A549 (cell line): Measurements from ENCODE around the gene POGLUT2. TPM values are rescaled to one million over a fixed set of nuclear protein-coding genes. Genes with fewer than 3 reads are reported as not detected.

Experiments used
- ATAC-seq, 2 experiments: fragments of 200-7000 bp in 1 of 2; fragments of >200 bp in 1 of 2; cut with Nextera tagmentation in 1 of 2; cut with Tn5 transposase in 1 of 2; 3 replicates each; pipeline versions ENCODE4 v1.8.0 to v1.9.1; 2018 to 2020; ENCODE audit warnings: mild to moderate bottlenecking in 1 of 2, moderate library complexity in 1 of 2
- CTCF ChIA-PET: fragments of 300-600 bp; sonication (Branson Sonifier 250); formaldehyde crosslinking; extraction: SDS; loops from one replicate; lab custom pipeline; 2021; ENCODE audit warnings: antibody characterized with exemption, inconsistent platforms; lab: Yijun Ruan, JAX
- POLR2A ChIA-PET: fragments of 350-600 bp; formaldehyde crosslinking; extraction: SDS; loops from one replicate; lab custom pipeline; 2021; ENCODE audit warnings: antibody characterized with exemption, inconsistent platforms; lab: Yijun Ruan, JAX
- DNase-seq, 2 experiments: peaks; one replicate each; pipeline versions ENCODE4 v3.0.0 to v3.0.0-alpha.2; 2011 to 2016; ENCODE audit warnings: low read depth in 1 of 2, low spot score in 1 of 2
- FAIRE-seq: peaks from 2 replicates; lab custom pipeline; 2011; peaks lifted over from hg19 to GRCh38; lab: Jason Lieb, UNC
- H3K27ac ChIP-seq, 2 experiments: fragments of >200 bp; sonication (Bioruptor Twin); formaldehyde crosslinking; 3 replicates each; pipeline ENCODE4 v1.5.1; 2016 to 2017
- H3K4me1 ChIP-seq: fragments of >200 bp; sonication (Bioruptor Twin); formaldehyde crosslinking; 3 replicates; pipeline ENCODE4 v1.6.1; 2016
- H3K4me2 ChIP-seq: fragments of >200 bp; sonication (Bioruptor Twin); formaldehyde crosslinking; 3 replicates; pipeline ENCODE4 v1.6.1; 2016
- H3K4me3 ChIP-seq: fragments of >200 bp; sonication (Bioruptor Twin); formaldehyde crosslinking; 3 replicates; pipeline ENCODE4 v1.5.1; 2016
- H3K9me3 ChIP-seq: fragments of >200 bp; sonication (Bioruptor Twin); formaldehyde crosslinking; 3 replicates; pipeline ENCODE4 v1.6.1; 2016
- BHLHE40 ChIP-seq: IDR thresholded peaks from 2 replicates; pipeline ENCODE4 v1.6.1; 2012; ENCODE audit warnings: low read depth, low read length, inconsistent platforms
- CEBPB ChIP-seq, 2 experiments: fragments of >200 bp in 1 of 2; sonication (Bioruptor Twin) in 1 of 2; formaldehyde crosslinking in 1 of 2; IDR thresholded peaks; 2 replicates each; pipeline ENCODE4 v1.6.1; 2012 to 2016
- CHD2 ChIP-seq: fragments of 150-350 bp; IDR thresholded peaks from 2 replicates; pipeline ENCODE4 v1.6.1; 2014; ENCODE audit warnings: low read length; ENCODE audit not compliant: partially characterized antibody
- CHD4 ChIP-seq: fragments of 200-600 bp; sonication (generic); IDR thresholded peaks from 2 replicates; pipeline ENCODE4 v1.6.1; 2016; ENCODE audit warnings: antibody characterized with exemption, mild to moderate bottlenecking, borderline replicate concordance
- ESRRA ChIP-seq: fragments of 150-350 bp; IDR thresholded peaks from 2 replicates; pipeline ENCODE4 v1.6.1; 2014; ENCODE audit warnings: mild to moderate bottlenecking, low read length, borderline replicate concordance
- FOSB ChIP-seq: fragments of 250-450 bp; sonication (Bioruptor Pico); IDR thresholded peaks from 2 replicates; pipeline ENCODE4 v1.5.0; 2020; ENCODE audit warnings: mild to moderate bottlenecking, moderate library complexity
- HDAC2 ChIP-seq: fragments of 200-600 bp; sonication (generic); IDR thresholded peaks from 2 replicates; pipeline ENCODE4 v1.6.1; 2016
- HEYL ChIP-seq: fragments of 250-450 bp; sonication (Bioruptor Pico); IDR thresholded peaks from 2 replicates; pipeline ENCODE4 v1.8.0; 2021; ENCODE audit warnings: mild to moderate bottlenecking, moderate library complexity
- HOXB13 ChIP-seq: fragments of 250-450 bp; sonication (Bioruptor Pico); IDR thresholded peaks from 2 replicates; pipeline ENCODE4 v1.5.0; 2020; ENCODE audit warnings: low read depth, mild to moderate bottlenecking, moderate library complexity
- JUNB ChIP-seq: fragments of >200 bp; sonication (Bioruptor Twin); formaldehyde crosslinking; IDR thresholded peaks from 2 replicates; pipeline ENCODE4 v1.6.1; 2016
- KDM1A ChIP-seq: fragments of 200-600 bp; sonication (generic); IDR thresholded peaks from 2 replicates; pipeline ENCODE4 v1.6.1; 2016; ENCODE audit warnings: low read depth, mild to moderate bottlenecking
- KDM5A ChIP-seq: fragments of 200-600 bp; sonication (generic); IDR thresholded peaks from 2 replicates; pipeline ENCODE4 v1.6.1; 2016; ENCODE audit warnings: antibody characterized with exemption, mild to moderate bottlenecking
- MAFK ChIP-seq: fragments of 450-650 bp; IDR thresholded peaks from 2 replicates; pipeline ENCODE4 v1.6.1; 2014; ENCODE audit not compliant: partially characterized antibody
- MYC ChIP-seq: IDR thresholded peaks from 2 replicates; pipeline ENCODE4 v1.6.1; 2012; ENCODE audit warnings: mild to moderate bottlenecking, inconsistent platforms, low read length, improper control_type of control experiment, borderline replicate concordance
- NPAS2 ChIP-seq: fragments of 250-450 bp; sonication (Bioruptor Pico); IDR thresholded peaks from 2 replicates; pipeline ENCODE4 v1.8.0; 2022; ENCODE audit warnings: mild to moderate bottlenecking, moderate library complexity, borderline replicate concordance
- NR3C1 ChIP-seq: fragments of >200 bp; sonication (Bioruptor Twin); formaldehyde crosslinking; IDR thresholded peaks from 3 replicates; pipeline ENCODE4 v1.6.1; 2017
- POLR2A ChIP-seq: IDR thresholded peaks from 2 replicates; pipeline ENCODE4 v1.6.1; 2012; ENCODE audit warnings: mild to moderate bottlenecking, low read length
- RNF2 ChIP-seq: fragments of 200-600 bp; sonication (generic); IDR thresholded peaks from 2 replicates; pipeline ENCODE4 v1.6.1; 2016; ENCODE audit warnings: low read depth, mild to moderate bottlenecking, antibody characterized with exemption, moderate library complexity, borderline replicate concordance
- TP53 ChIP-seq: fragments of 250-450 bp; sonication (Bioruptor Pico); IDR thresholded peaks from 2 replicates; pipeline ENCODE4 v1.5.0; 2021; ENCODE audit warnings: mild to moderate bottlenecking, moderate library complexity
- ZC3H11A ChIP-seq: fragments of 450-650 bp; IDR thresholded peaks from 2 replicates; pipeline ENCODE4 v1.6.1; 2014; ENCODE audit warnings: antibody characterized with exemption, mild to moderate bottlenecking
- ZFP36 ChIP-seq: fragments of 450-650 bp; IDR thresholded peaks from 2 replicates; pipeline ENCODE4 v1.6.1; 2014; ENCODE audit warnings: borderline replicate concordance; ENCODE audit not compliant: partially characterized antibody
- ZSCAN20 ChIP-seq: fragments of 250-450 bp; sonication (Bioruptor Pico); IDR thresholded peaks from 2 replicates; pipeline ENCODE4 v1.8.0; 2022; ENCODE audit warnings: mild to moderate bottlenecking, moderate library complexity
- WGBS: methylation state at CpG from one replicate; pipeline ENCODE4 v1.1.6; 2017; ENCODE audit errors: missing lambda C conversion rate; 5-methylcytosine and 5-hydroxymethylcytosine counted together
- polyA plus RNA-seq, 4 experiments: library from polyadenylated mRNA; depleted of rRNA in 3 of 4; stranded (reverse); fragments of >200 nt; fragmentation: RNase III in 1 of 4; extraction: RNeasy Plus Mini Kit Qiagen cat#74134 plus additional on column Dnase treatment in 1 of 4; gene quantifications; 2 replicates in 3 of 4; 3 replicates in 1 of 4; pipeline ENCODE4 v1.2.3, GENCODE V29; 2011 to 2017
- TF ChIP-seq, protein P1 (sequence below): fragments of 250-450 bp; sonication (Bioruptor Pico); IDR thresholded peaks from 2 replicates; pipeline ENCODE4 v1.5.0; 2021; ENCODE audit warnings: mild to moderate bottlenecking, moderate library complexity, borderline replicate concordance
- TF ChIP-seq, protein P2 (sequence below): fragments of 200-600 bp; sonication (generic); IDR thresholded peaks from 2 replicates; pipeline ENCODE4 v1.6.1; 2016; ENCODE audit warnings: antibody characterized with exemption, mild to moderate bottlenecking, moderate library complexity
- TF ChIP-seq, protein P3 (sequence below): fragments of >200 bp; sonication (Bioruptor Twin); formaldehyde crosslinking; IDR thresholded peaks from 3 replicates; pipeline ENCODE4 v1.5.1; 2016
- TF ChIP-seq, protein P4 (sequence below): fragments of 250-450 bp; sonication (Bioruptor Pico); IDR thresholded peaks from 2 replicates; pipeline ENCODE4 v1.5.0; 2020; ENCODE audit warnings: low read depth, mild to moderate bottlenecking, moderate library complexity

POGLUT2 gene
- polyA plus RNA-seq, 2 of the 4 experiments (the other 2 are of a cell fraction), result 5.3 to 9.1 TPM

DNA sequence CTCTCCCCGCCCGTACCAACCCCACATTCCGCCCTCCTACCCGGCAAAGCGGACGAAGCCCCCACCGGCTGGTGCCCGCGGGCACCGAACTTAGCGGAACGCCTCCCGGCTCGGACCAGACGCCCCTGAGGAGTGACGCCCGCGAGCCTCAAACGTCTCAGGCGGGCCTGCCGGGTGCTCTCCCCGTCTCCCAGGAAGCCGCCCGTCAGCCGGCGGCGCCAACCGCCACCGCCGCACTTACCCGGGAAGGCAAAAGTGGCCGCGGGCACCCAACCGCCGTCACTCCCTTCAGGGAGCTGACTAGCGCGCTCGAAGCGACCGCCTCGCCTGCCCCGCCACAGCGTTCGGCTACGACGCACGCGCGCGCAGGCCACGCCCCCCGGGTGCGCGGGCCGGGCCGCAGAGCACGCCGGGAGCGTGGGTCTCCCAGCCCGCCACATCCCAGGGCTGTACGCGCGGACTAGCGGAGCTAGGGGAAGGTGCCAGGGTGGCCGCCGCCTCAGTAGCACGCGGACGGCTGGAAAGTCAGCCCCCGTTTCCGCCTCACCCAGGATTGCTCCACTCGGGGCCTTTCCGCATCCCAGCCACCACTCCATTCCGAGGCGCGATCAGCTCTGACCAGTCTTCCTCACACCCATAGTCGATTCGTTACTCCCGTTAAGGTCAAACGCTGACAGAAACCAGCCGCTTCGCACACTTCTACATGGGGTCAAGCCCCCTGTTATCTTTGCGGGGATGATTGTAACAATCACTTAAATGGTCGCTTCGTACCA is 25.1 kb downstream of the POGLUT2 start, which contains the start of gene TEX30 (continued):
- TF ChIP-seq HOXB13 (CRISPR knock-in tag) (peak; percentile 83; the same call in 1 of the 2 replicates), RNF2 (0 out of 2 replicates have a peak, but pooled peaks have one; percentile 14), MAFK (no peak), NPAS2 (CRISPR knock-in tag) (no peak), CHD2 (no peak)

DNA sequence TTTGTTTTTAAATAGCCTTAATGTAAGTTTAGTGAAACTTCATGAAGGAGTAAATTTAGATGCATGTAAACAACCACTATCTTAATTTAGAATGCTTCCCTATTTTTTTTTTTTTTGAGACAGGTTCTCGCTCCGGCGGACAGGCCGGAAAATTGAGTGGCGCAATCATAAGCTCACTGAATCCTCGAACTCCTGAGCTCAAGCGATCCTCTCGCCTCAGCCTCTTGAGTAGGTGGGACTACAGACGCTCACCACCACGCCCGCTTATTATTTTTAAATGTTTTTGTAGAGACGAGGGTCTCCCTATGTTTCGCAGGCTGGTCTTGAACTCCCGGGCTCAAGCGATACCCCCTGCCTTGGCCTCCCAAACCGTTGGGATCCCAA is 26.7 kb downstream of the POGLUT2 start:
- ChIA-PET POLR2A (no interaction called here), CTCF (interaction anchor here (0.6 kb wide), 1 partner anchor 114 kb away, joined by 3 read pairs; no protein-coding TSS in a partner anchor)
- Histone ChIP-seq H3K4me2 (no peak overlapping the region; the same call in 2 of the 3 replicates), H3K27ac (no peak overlapping the region), H3K4me3 (no peak overlapping the region), H3K9me3 (no peaks in the 10 kb centered on the region), H3K4me1 (0 out of 3 replicates have a peak, but pooled peaks cover 4% of the 10 kb centered on the region)
- 92% methylated on average over 16 of the region's 16 CpGs for WGBS
- ATAC-seq (no peak), FAIRE-seq (no peak), DNase-seq (no peak)
- TF ChIP-seq ZSCAN20, result no peak
- no peak for TF ChIP-seq FOSB (CRISPR knock-in tag)
- no peak for TF ChIP-seq CEBPB (IDR thresholded peaks at IDR 0.05)
- TF ChIP-seq, protein P1, sequence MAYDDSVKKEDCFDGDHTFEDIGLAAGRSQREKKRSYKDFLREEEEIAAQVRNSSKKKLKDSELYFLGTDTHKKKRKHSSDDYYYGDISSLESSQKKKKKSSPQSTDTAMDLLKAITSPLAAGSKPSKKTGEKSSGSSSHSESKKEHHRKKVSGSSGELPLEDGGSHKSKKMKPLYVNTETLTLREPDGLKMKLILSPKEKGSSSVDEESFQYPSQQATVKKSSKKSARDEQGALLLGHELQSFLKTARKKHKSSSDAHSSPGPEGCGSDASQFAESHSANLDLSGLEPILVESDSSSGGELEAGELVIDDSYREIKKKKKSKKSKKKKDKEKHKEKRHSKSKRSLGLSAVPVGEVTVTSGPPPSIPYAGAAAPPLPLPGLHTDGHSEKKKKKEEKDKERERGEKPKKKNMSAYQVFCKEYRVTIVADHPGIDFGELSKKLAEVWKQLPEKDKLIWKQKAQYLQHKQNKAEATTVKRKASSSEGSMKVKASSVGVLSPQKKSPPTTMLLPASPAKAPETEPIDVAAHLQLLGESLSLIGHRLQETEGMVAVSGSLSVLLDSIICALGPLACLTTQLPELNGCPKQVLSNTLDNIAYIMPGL (CRISPR knock-in tag), result no peak
- TF ChIP-seq ZFP36, result no peak
- no peak for TF ChIP-seq KDM5A
- TF ChIP-seq ESRRA, result no peak
- TF ChIP-seq HEYL (CRISPR knock-in tag), result no peak
- no peak for TF ChIP-seq HOXB13 (CRISPR knock-in tag)
- no peak for TF ChIP-seq RNF2
- TF ChIP-seq POLR2A, result no peak

DNA sequence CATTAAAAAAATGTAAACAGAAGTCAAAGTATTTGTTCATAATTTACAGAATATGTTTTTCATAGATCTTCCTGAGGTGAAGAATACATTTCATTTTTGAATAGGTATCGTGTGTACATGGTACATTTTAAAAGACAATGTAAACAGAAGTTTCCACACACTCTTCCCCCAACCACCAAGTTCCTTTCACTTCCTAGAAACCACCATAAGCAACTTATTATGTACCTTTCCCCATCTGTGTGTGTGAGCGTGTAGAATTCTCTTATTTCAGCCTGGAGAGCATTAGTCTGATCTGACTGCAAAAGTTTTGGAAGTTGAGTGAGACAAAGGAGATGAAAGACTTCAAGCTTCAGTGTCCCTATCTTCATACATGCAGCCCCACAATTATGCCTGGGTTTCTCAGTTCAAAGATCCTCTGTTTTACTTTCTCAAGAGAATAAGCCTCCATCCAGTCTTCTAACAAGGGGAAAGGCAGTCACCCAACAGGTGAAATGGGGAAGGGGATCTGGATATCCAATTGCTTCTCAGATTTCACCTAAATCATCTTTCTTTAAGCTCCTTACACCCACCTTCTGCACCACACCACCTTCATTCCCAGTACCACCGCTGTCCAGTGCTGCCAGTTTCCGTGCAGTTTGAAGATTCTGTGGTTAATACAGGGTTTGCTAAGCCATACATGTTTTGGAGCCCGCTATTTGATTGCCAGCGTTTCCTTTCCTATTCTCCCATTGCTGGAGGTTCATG is 27.3 kb downstream of the POGLUT2 start:
- CTCF ChIA-PET, result interaction anchor here (0.6 kb wide), 1 partner anchor 113 kb away, joined by 3 read pairs; no protein-coding TSS in a partner anchor
- H3K4me2 ChIP-seq, result no peak overlapping the region
- 0 out of 3 replicates have a peak, but pooled peaks cover 4% of the 10 kb centered on the region for H3K4me1 ChIP-seq
- POLR2A ChIA-PET, result no interaction called here
- FAIRE-seq, result no peak
- no peak overlapping the region for H3K27ac ChIP-seq
- H3K9me3 ChIP-seq, result no peaks in the 10 kb centered on the region
- no peak for DNase-seq
- 93% methylated on average over 6 of the region's 6 CpGs for WGBS
- no peak overlapping the region for H3K4me3 ChIP-seq
- ATAC-seq, result no peak
- TF ChIP-seq JUNB (no peak), RNF2 (no peak), HDAC2 (no peak), NR3C1 (no peak), MYC (no peak), BHLHE40 (no peak), ZC3H11A (no peak), CHD4 (no peak), HOXB13 (CRISPR knock-in tag) (no peak), KDM1A (no peak), TP53 (CRISPR knock-in tag) (no peak)
- TF ChIP-seq, protein P2, sequence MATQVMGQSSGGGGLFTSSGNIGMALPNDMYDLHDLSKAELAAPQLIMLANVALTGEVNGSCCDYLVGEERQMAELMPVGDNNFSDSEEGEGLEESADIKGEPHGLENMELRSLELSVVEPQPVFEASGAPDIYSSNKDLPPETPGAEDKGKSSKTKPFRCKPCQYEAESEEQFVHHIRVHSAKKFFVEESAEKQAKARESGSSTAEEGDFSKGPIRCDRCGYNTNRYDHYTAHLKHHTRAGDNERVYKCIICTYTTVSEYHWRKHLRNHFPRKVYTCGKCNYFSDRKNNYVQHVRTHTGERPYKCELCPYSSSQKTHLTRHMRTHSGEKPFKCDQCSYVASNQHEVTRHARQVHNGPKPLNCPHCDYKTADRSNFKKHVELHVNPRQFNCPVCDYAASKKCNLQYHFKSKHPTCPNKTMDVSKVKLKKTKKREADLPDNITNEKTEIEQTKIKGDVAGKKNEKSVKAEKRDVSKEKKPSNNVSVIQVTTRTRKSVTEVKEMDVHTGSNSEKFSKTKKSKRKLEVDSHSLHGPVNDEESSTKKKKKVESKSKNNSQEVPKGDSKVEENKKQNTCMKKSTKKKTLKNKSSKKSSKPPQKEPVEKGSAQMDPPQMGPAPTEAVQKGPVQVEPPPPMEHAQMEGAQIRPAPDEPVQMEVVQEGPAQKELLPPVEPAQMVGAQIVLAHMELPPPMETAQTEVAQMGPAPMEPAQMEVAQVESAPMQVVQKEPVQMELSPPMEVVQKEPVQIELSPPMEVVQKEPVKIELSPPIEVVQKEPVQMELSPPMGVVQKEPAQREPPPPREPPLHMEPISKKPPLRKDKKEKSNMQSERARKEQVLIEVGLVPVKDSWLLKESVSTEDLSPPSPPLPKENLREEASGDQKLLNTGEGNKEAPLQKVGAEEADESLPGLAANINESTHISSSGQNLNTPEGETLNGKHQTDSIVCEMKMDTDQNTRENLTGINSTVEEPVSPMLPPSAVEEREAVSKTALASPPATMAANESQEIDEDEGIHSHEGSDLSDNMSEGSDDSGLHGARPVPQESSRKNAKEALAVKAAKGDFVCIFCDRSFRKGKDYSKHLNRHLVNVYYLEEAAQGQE, result no peak
- TF ChIP-seq, protein P3, sequence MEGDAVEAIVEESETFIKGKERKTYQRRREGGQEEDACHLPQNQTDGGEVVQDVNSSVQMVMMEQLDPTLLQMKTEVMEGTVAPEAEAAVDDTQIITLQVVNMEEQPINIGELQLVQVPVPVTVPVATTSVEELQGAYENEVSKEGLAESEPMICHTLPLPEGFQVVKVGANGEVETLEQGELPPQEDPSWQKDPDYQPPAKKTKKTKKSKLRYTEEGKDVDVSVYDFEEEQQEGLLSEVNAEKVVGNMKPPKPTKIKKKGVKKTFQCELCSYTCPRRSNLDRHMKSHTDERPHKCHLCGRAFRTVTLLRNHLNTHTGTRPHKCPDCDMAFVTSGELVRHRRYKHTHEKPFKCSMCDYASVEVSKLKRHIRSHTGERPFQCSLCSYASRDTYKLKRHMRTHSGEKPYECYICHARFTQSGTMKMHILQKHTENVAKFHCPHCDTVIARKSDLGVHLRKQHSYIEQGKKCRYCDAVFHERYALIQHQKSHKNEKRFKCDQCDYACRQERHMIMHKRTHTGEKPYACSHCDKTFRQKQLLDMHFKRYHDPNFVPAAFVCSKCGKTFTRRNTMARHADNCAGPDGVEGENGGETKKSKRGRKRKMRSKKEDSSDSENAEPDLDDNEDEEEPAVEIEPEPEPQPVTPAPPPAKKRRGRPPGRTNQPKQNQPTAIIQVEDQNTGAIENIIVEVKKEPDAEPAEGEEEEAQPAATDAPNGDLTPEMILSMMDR, result no peak
- TF ChIP-seq, protein P4, sequence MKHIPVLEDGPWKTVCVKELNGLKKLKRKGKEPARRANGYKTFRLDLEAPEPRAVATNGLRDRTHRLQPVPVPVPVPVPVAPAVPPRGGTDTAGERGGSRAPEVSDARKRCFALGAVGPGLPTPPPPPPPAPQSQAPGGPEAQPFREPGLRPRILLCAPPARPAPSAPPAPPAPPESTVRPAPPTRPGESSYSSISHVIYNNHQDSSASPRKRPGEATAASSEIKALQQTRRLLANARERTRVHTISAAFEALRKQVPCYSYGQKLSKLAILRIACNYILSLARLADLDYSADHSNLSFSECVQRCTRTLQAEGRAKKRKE, result no peak
